HFF-Myc (cell line): ENCODE results near the gene AGAP3.

Source experiments
- DNase-seq: peaks from one replicate; pipeline ENCODE4 v3.0.0-alpha.2; 2011; ENCODE audit warnings: low read depth; ENCODE audit errors: extremely low read depth
- H3K4me3 ChIP-seq: replicated peaks from 2 replicates; pipeline ENCODE4 v1.5.1; 2011; ENCODE audit warnings: low read depth, mild to moderate bottlenecking, control low read depth, low read length
- TF ChIP-seq, protein P1 (sequence below): IDR thresholded peaks from 2 replicates; pipeline ENCODE4 v1.5.1; 2012; ENCODE audit warnings: mild to moderate bottlenecking, low read depth, low read length, control low read depth; ENCODE audit errors: missing control alignments

The AGAP3 gene

DNA sequence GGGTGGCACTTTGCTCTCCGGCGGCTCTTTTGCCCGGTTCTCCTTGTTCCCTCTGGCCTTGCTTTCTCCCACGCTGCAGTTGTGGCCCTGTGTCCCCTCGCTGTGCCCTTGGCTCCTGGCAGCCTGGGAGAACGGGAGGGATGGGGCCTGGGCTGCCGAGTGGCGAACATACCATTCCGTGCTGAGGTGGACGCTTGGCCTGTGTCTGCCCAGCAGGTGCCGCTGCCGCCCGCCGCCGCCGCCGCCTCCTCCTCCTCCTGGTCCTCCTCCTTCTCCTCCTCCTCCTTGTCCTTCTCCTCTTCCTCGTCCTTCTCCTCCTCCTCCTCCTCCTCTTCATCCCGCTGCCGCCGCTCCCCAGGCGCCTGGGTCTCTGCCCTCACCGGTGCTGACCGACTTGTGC lies 36.0 kb downstream of the AGAP3 start:
- H3K4me3 ChIP-seq, result no peak overlapping the region
- DNase-seq, result no peak
- TF ChIP-seq, protein P1, sequence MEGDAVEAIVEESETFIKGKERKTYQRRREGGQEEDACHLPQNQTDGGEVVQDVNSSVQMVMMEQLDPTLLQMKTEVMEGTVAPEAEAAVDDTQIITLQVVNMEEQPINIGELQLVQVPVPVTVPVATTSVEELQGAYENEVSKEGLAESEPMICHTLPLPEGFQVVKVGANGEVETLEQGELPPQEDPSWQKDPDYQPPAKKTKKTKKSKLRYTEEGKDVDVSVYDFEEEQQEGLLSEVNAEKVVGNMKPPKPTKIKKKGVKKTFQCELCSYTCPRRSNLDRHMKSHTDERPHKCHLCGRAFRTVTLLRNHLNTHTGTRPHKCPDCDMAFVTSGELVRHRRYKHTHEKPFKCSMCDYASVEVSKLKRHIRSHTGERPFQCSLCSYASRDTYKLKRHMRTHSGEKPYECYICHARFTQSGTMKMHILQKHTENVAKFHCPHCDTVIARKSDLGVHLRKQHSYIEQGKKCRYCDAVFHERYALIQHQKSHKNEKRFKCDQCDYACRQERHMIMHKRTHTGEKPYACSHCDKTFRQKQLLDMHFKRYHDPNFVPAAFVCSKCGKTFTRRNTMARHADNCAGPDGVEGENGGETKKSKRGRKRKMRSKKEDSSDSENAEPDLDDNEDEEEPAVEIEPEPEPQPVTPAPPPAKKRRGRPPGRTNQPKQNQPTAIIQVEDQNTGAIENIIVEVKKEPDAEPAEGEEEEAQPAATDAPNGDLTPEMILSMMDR, result no peak

DNA sequence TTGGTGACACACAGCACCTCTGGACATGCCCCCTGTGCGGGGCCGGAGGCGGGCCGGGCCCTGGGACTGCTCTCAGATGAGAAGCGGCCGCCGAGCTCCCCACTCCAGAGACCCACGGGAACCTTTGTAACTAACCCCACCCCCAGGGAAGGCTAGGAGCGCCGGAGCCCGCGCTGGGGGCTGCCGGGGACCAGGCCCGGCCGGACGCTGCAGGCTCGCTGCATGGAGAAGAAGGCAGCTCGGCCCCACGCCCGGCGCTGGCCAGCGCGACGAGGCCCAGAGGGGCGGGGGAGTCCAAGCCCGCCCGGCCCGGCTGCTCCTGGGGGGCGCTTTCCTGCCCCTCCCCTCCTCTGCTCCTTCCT lies 36.5 kb downstream of the AGAP3 start:
- no peak overlapping the region for H3K4me3 ChIP-seq

DNA sequence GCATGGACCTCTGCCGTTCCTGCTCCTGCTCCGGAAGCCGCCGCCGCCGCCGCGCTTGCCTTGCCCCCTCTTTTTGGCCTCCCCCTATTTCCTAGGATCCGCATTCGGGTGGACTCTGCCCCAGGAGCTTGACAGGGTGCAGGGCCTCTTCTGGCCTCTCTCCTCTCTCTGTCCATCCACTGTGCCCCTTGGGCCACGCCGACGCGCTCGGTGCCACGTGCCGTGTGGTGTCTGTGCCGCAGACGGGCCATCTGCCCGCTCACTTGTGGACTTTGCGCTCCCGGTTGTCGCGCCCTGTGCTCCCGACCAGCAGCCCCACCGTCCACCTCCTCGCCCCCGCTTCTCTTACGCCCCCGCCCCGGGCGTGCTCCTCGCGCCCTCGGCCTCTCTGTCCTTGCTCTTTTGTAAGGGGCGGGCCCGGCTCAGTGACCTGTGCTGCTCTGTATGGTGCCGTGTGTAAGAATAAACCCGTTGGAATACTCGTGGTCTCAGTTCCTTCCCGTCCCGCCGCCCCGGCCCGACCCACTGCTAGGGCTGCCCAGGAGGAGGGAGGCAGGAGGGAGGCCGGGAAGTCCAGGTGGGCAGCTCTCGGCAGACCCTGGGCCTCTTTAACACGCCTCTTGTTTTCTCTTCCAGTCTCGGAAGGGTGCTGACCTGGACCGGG lies 37.0 kb downstream of the AGAP3 start:
- DNase-seq, result no peak
- TF ChIP-seq, protein P1, result no peak
- no peak overlapping the region for H3K4me3 ChIP-seq

More for the DNA sequence above, 36.5 kb downstream of the AGAP3 start:
- TF ChIP-seq, protein P1, result no peak
- DNase-seq, result no peak

GRCh38 chr7:151123822-151124464 lies 37.7 kb downstream of the AGAP3 start:
- H3K4me3 ChIP-seq, result no peak overlapping the region
- peak; percentile 66 for DNase-seq
- TF ChIP-seq, protein P1, result peak; percentile 99

DNA sequence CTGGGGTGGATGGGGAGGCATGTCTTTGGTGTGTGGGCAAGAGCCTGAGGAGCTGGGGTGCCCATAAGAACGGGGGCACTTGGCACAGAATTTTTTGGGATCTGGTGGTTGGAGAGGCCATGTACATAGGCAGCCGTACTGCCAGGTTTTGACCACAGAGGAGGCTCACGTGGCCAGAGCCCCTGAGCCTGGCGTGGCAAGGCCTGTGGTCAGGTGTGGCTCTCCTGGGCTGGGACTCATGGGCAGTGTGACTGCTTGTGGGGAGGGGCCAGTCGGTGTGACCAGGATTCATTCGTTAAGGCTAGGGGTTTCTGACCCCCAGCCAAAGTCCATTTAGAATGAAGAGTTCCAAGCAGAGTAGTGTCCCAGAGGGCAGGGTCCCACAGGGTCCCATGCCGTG lies 38.2 kb downstream of the AGAP3 start:
- DNase-seq, result no peak
- H3K4me3 ChIP-seq, result no peak overlapping the region

GRCh38 chr7:151124899-151125399 lies 38.7 kb downstream of the AGAP3 start:
- TF ChIP-seq, protein P1, result no peak
- no peak for DNase-seq
- H3K4me3 ChIP-seq, result no peak overlapping the region

More for the DNA sequence above, 38.2 kb downstream of the AGAP3 start:
- TF ChIP-seq, protein P1, result no peak

DNA sequence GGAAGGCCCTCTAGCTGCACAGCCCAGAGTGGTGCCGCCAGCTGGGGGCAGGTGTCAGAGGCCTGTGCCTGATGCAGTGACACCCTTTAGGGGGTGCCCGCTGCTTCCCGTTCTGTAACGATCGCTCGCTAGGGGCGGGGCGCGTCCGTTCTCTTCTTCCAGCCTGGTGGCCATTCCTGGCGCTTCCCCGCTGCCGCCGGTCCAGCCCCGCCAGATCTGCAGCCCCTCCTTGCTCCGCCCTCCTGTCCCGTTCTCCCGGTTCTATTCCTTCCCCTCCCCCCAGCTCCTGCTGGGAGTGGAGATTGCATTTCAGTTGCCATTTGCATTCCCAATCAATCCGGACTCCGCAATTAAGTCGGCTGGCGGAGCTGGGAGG lies 39.2 kb downstream of the AGAP3 start:
- no peak overlapping the region for H3K4me3 ChIP-seq
- TF ChIP-seq, protein P1, result no peak
- no peak for DNase-seq
